Activated CD4-positive, alpha-beta T cell treated with anti-CD3 and anti-CD28 coated beads for 36 hours (primary cell): Measurements from ENCODE around the gene SORCS2. TPM values are rescaled to one million over a fixed set of nuclear protein-coding genes. Genes with fewer than 3 reads are reported as not detected.

Experiments
- ATAC-seq: fragments of 200-7000 bp; cut with Tn5 transposase; one replicate; pipeline ENCODE4 v1.10.0; 2021; ENCODE audit warnings: mild to moderate bottlenecking, moderate library complexity
- CTCF ChIA-PET: fragments of 350-600 bp; sonication (Branson Sonifier 250); formaldehyde crosslinking; loops from one replicate; lab custom pipeline; 2021; ENCODE audit warnings: antibody characterized with exemption; lab: Charles Lee
- POLR2A ChIA-PET: fragments of 350-600 bp; sonication (Branson Sonifier 250); formaldehyde crosslinking; loops from one replicate; lab custom pipeline; 2021; ENCODE audit warnings: antibody characterized with exemption, inconsistent platforms; lab: Charles Lee
- DNase-seq: peaks from one replicate; pipeline ENCODE4 v3.0.0-alpha.2; 2020
- H3K27ac Mint-ChIP-seq: one replicate; pipeline ENCODE4 v1.8.0; 2021; ENCODE audit warnings: mixed read lengths
- H3K27me3 Mint-ChIP-seq: one replicate; pipeline ENCODE4 v1.8.0; 2021; ENCODE audit warnings: mixed read lengths
- H3K36me3 Mint-ChIP-seq: one replicate; pipeline ENCODE4 v1.8.0; 2021; ENCODE audit warnings: low read depth, mixed read lengths
- H3K4me1 Mint-ChIP-seq: one replicate; pipeline ENCODE4 v1.8.0; 2021; ENCODE audit warnings: mixed read lengths
- H3K4me3 Mint-ChIP-seq: one replicate; pipeline ENCODE4 v1.8.0; 2021; ENCODE audit warnings: mild to moderate bottlenecking, moderate library complexity, mixed read lengths
- H3K9me3 Mint-ChIP-seq: one replicate; pipeline ENCODE4 v1.8.0; 2021; ENCODE audit warnings: low read depth, mixed read lengths
- intact Hi-C, 2 experiments: fragments of 100-400 bp; cut with DNase I in 1 of 2; cut with micrococcal nuclease in 1 of 2; formaldehyde crosslinking; loops; one replicate each; pipeline versions ENCODE4 v1.14.2 to v1.15.1; 2022 to 2024; cut with DNase I, micrococcal nuclease
- total RNA-seq, 2 experiments: library from RNA; stranded (reverse); gene quantifications; one replicate each; pipeline ENCODE4 v1.2.3, GENCODE V29; 2021

SORCS2 gene
- total RNA-seq, 2 experiments from 2014 or later: 0.04 TPM; not detected in 1

- Mint-ChIP-seq H3K36me3 (no peaks in the 10 kb centered on the region), H3K4me3 (no peak overlapping the region), H3K4me1 (no peaks in the 10 kb centered on the region), H3K9me3 (no peaks in the 10 kb centered on the region), H3K27me3 (peaks cover 7% of the 10 kb centered on the region), H3K27ac (no peak overlapping the region)
- ChIA-PET CTCF (no interaction called here), POLR2A (no interaction called here)
- DNase-seq: no peak
- intact Hi-C loops: no loop called here
- ATAC-seq: no peak
Measured at GRCh38 chr4:7699031-7699430, 506.7 kb downstream of the SORCS2 start.

- H3K36me3 Mint-ChIP-seq: no peaks in the 10 kb centered on the region
- intact Hi-C loops: no loop called here
- H3K4me3 Mint-ChIP-seq: no peak overlapping the region
- DNase-seq: no peak
- ChIA-PET CTCF (no interaction called here), POLR2A (no interaction called here)
- no peak for ATAC-seq
- H3K9me3 Mint-ChIP-seq: no peaks in the 10 kb centered on the region
- peaks cover 7% of the 10 kb centered on the region for H3K27me3 Mint-ChIP-seq
- H3K27ac Mint-ChIP-seq: no peak overlapping the region
- no peaks in the 10 kb centered on the region for H3K4me1 Mint-ChIP-seq
Measured at GRCh38 chr4:7699825-7700224, 507.5 kb downstream of the SORCS2 start.

GRCh38 chr4:7700665-7701064 lies 508.3 kb downstream of the SORCS2 start:
- intact Hi-C loops: no loop called here
- H3K4me1 Mint-ChIP-seq: no peaks in the 10 kb centered on the region
- POLR2A ChIA-PET: no interaction called here
- H3K4me3 Mint-ChIP-seq: no peak overlapping the region
- H3K36me3 Mint-ChIP-seq: no peaks in the 10 kb centered on the region
- no peak for DNase-seq
- ATAC-seq: no peak
- no peak overlapping the region for H3K27ac Mint-ChIP-seq
- H3K27me3 Mint-ChIP-seq: peaks cover 7% of the 10 kb centered on the region
- CTCF ChIA-PET: no interaction called here
- H3K9me3 Mint-ChIP-seq: no peaks in the 10 kb centered on the region

- Mint-ChIP-seq H3K36me3 (no peaks in the 10 kb centered on the region), H3K27ac (no peak overlapping the region), H3K27me3 (peaks cover 7% of the 10 kb centered on the region), H3K4me1 (no peaks in the 10 kb centered on the region), H3K9me3 (no peaks in the 10 kb centered on the region), H3K4me3 (no peak overlapping the region)
- ChIA-PET POLR2A (no interaction called here), CTCF (interaction anchor here (0.6 kb wide), 1 partner anchor 18 kb away, joined by 3 read pairs; no protein-coding TSS in a partner anchor)
- peak; percentile 16 for ATAC-seq
- no peak for DNase-seq
- intact Hi-C loops: no loop called here
Measured at GRCh38 chr4:7701866-7702649, 509.7 kb downstream of the SORCS2 start.

GRCh38 chr4:7703688-7704087 lies 511.4 kb downstream of the SORCS2 start:
- Mint-ChIP-seq H3K36me3 (no peaks in the 10 kb centered on the region), H3K4me1 (no peaks in the 10 kb centered on the region), H3K27ac (no peak overlapping the region), H3K27me3 (peaks cover 3% of the 10 kb centered on the region), H3K4me3 (no peak overlapping the region), H3K9me3 (no peaks in the 10 kb centered on the region)
- DNase-seq: no peak
- ATAC-seq: no peak
- intact Hi-C loops: no loop called here
- ChIA-PET CTCF (no interaction called here), POLR2A (no interaction called here)

- Mint-ChIP-seq H3K9me3 (no peaks in the 10 kb centered on the region), H3K36me3 (no peaks in the 10 kb centered on the region), H3K27me3 (peaks cover 2% of the 10 kb centered on the region), H3K27ac (no peak overlapping the region), H3K4me3 (no peak overlapping the region), H3K4me1 (no peaks in the 10 kb centered on the region)
- CTCF ChIA-PET: no interaction called here
- POLR2A ChIA-PET: no interaction called here
- ATAC-seq: no peak
- intact Hi-C loops: no loop called here
- DNase-seq: no peak
Measured at GRCh38 chr4:7704091-7704490, 511.8 kb downstream of the SORCS2 start.

- Mint-ChIP-seq H3K27me3 (peaks cover 2% of the 10 kb centered on the region), H3K36me3 (no peaks in the 10 kb centered on the region), H3K4me1 (no peaks in the 10 kb centered on the region), H3K27ac (no peak overlapping the region), H3K9me3 (no peaks in the 10 kb centered on the region), H3K4me3 (no peak overlapping the region)
- DNase-seq (no peak), ATAC-seq (no peak)
- CTCF ChIA-PET: no interaction called here
- intact Hi-C loops: no loop called here
- POLR2A ChIA-PET: no interaction called here
Measured at GRCh38 chr4:7704625-7705024, 512.3 kb downstream of the SORCS2 start.

- no peaks in the 10 kb centered on the region for H3K4me1 Mint-ChIP-seq
- no peak overlapping the region for H3K27ac Mint-ChIP-seq
- no peaks in the 10 kb centered on the region for H3K36me3 Mint-ChIP-seq
- ChIA-PET POLR2A (no interaction called here), CTCF (no interaction called here)
- intact Hi-C loops: no loop called here
- H3K27me3 Mint-ChIP-seq: peaks cover under 1% of the 10 kb centered on the region
- no peak overlapping the region for H3K4me3 Mint-ChIP-seq
- DNase-seq (no peak), ATAC-seq (no peak)
- H3K9me3 Mint-ChIP-seq: no peaks in the 10 kb centered on the region
Measured at GRCh38 chr4:7705062-7705461, 512.7 kb downstream of the SORCS2 start.

- DNase-seq: no peak
- Mint-ChIP-seq H3K9me3 (no peaks in the 10 kb centered on the region), H3K4me3 (no peak overlapping the region), H3K4me1 (no peaks in the 10 kb centered on the region), H3K27ac (no peak overlapping the region), H3K27me3 (no peaks in the 10 kb centered on the region), H3K36me3 (no peaks in the 10 kb centered on the region)
- intact Hi-C loops: no loop called here
- no peak for ATAC-seq
- POLR2A ChIA-PET: no interaction called here
- CTCF ChIA-PET: no interaction called here
Measured at GRCh38 chr4:7705593-7705992, 513.3 kb downstream of the SORCS2 start.

- no peak for ATAC-seq
- no peak for DNase-seq
- Mint-ChIP-seq H3K4me3 (no peak overlapping the region), H3K9me3 (no peaks in the 10 kb centered on the region), H3K4me1 (no peaks in the 10 kb centered on the region), H3K36me3 (no peaks in the 10 kb centered on the region), H3K27me3 (no peaks in the 10 kb centered on the region), H3K27ac (no peak overlapping the region)
- ChIA-PET CTCF (no interaction called here), POLR2A (no interaction called here)
- intact Hi-C loops: no loop called here
Measured at GRCh38 chr4:7708238-7708637, 515.9 kb downstream of the SORCS2 start.

- Mint-ChIP-seq H3K4me3 (no peak overlapping the region), H3K27ac (no peak overlapping the region), H3K4me1 (no peaks in the 10 kb centered on the region), H3K27me3 (no peaks in the 10 kb centered on the region), H3K36me3 (no peaks in the 10 kb centered on the region), H3K9me3 (no peaks in the 10 kb centered on the region)
- intact Hi-C loops: no loop called here
- CTCF ChIA-PET: no interaction called here
- POLR2A ChIA-PET: no interaction called here
- DNase-seq (no peak), ATAC-seq (no peak)
Measured at GRCh38 chr4:7708981-7709380, 516.6 kb downstream of the SORCS2 start.

- Mint-ChIP-seq H3K36me3 (no peaks in the 10 kb centered on the region), H3K27me3 (no peaks in the 10 kb centered on the region), H3K27ac (no peak overlapping the region), H3K4me3 (no peak overlapping the region), H3K9me3 (no peaks in the 10 kb centered on the region), H3K4me1 (no peaks in the 10 kb centered on the region)
- ChIA-PET CTCF (no interaction called here), POLR2A (no interaction called here)
- intact Hi-C loops: no loop called here
- DNase-seq: no peak
- ATAC-seq: no peak
Measured at GRCh38 chr4:7709431-7709830, 517.1 kb downstream of the SORCS2 start.
